WTC11 (cell line): ENCODE measurements around the gene ZFAND6. TPM values are rescaled to one million over a fixed set of nuclear protein-coding genes. Genes with fewer than 3 reads are reported as not detected.

Source experiments
- ATAC-seq: fragments of 200-7000 bp; cut with Tn5 transposase; 2 replicates; pipeline ENCODE4 v1.10.0; 2021; ENCODE audit warnings: mild to moderate bottlenecking, moderate library complexity
- CTCF ChIA-PET: fragments of 300-600 bp; sonication (Branson Sonifier 250); formaldehyde crosslinking; loops from one replicate; lab custom pipeline; 2021; ENCODE audit warnings: antibody characterized with exemption; lab: Charles Lee
- POLR2A ChIA-PET: fragments of 350-600 bp; sonication (Branson Sonifier 250); formaldehyde crosslinking; loops from one replicate; lab custom pipeline; 2021; ENCODE audit warnings: antibody characterized with exemption; lab: Charles Lee
- DNase-seq: peaks from one replicate; pipeline ENCODE4 v3.0.0; 2021; ENCODE audit warnings: low spot score
- H3K27ac Mint-ChIP-seq: 2 replicates; pipeline ENCODE4 v1.8.0; 2021; ENCODE audit warnings: mixed read lengths
- H3K27me3 Mint-ChIP-seq: 2 replicates; pipeline ENCODE4 v1.8.0; 2021; ENCODE audit warnings: low read depth, mild to moderate bottlenecking, moderate library complexity, mixed read lengths
- H3K36me3 Mint-ChIP-seq: 2 replicates; pipeline ENCODE4 v1.8.0; 2021; ENCODE audit warnings: mixed read lengths
- H3K4me1 Mint-ChIP-seq: 2 replicates; pipeline ENCODE4 v1.8.0; 2022; ENCODE audit warnings: mixed read lengths
- H3K4me3 Mint-ChIP-seq: 2 replicates; pipeline ENCODE4 v1.8.0; 2021; ENCODE audit warnings: mild to moderate bottlenecking, moderate library complexity, mixed read lengths
- H3K9me3 Mint-ChIP-seq: 2 replicates; pipeline ENCODE4 v1.8.0; 2021; ENCODE audit warnings: mixed read lengths
- CREB1 ChIP-seq: sonication (generic); formaldehyde crosslinking; IDR thresholded peaks from 2 replicates; pipeline ENCODE4 v1.8.0; 2023; ENCODE audit warnings: mild to moderate bottlenecking, missing genetic modification reagents
- CREM ChIP-seq: sonication (generic); formaldehyde crosslinking; IDR thresholded peaks from 2 replicates; pipeline ENCODE4 v1.8.1; 2022; ENCODE audit warnings: mild to moderate bottlenecking, missing genetic modification reagents, moderate library complexity
- ELF4 ChIP-seq: sonication (generic); formaldehyde crosslinking; IDR thresholded peaks from 2 replicates; pipeline ENCODE4 v1.8.1; 2022; ENCODE audit warnings: low read depth, mild to moderate bottlenecking, moderate library complexity, missing genetic modification reagents
- ERG ChIP-seq: fragments of 250-450 bp; sonication (Bioruptor Pico); IDR thresholded peaks from 2 replicates; pipeline ENCODE4 v1.8.0; 2021; ENCODE audit warnings: mild to moderate bottlenecking
- ETV6 ChIP-seq: sonication (generic); formaldehyde crosslinking; IDR thresholded peaks from 2 replicates; pipeline ENCODE4 v1.8.1; 2022; ENCODE audit warnings: mild to moderate bottlenecking, missing genetic modification reagents
- FOXK1 ChIP-seq: sonication (generic); formaldehyde crosslinking; IDR thresholded peaks from 2 replicates; pipeline ENCODE4 v1.8.0; 2022; ENCODE audit warnings: mild to moderate bottlenecking, moderate library complexity, missing genetic modification reagents
- FOXP1 ChIP-seq: sonication (generic); formaldehyde crosslinking; IDR thresholded peaks from 2 replicates; pipeline ENCODE4 v1.8.0; 2022; ENCODE audit warnings: missing genetic modification reagents, mild to moderate bottlenecking, moderate library complexity, borderline replicate concordance
- GABPB1 ChIP-seq: sonication (generic); formaldehyde crosslinking; IDR thresholded peaks from 2 replicates; pipeline ENCODE4 v1.8.1; 2023; ENCODE audit warnings: mild to moderate bottlenecking, missing genetic modification reagents
- IRF2 ChIP-seq: sonication (generic); formaldehyde crosslinking; IDR thresholded peaks from 2 replicates; pipeline ENCODE4 v1.8.0; 2022; ENCODE audit warnings: low read depth, missing genetic modification reagents, borderline replicate concordance
- JUN ChIP-seq: sonication (generic); formaldehyde crosslinking; IDR thresholded peaks from 2 replicates; pipeline ENCODE4 v1.8.0; 2023; ENCODE audit warnings: mild to moderate bottlenecking, missing genetic modification reagents
- NFATC4 ChIP-seq: fragments of 250-450 bp; sonication (Bioruptor Pico); IDR thresholded peaks from 2 replicates; pipeline ENCODE4 v1.9.0; 2021; ENCODE audit warnings: mild to moderate bottlenecking
- NR1H2 ChIP-seq: sonication (generic); formaldehyde crosslinking; IDR thresholded peaks from 2 replicates; pipeline ENCODE4 v1.9.0; 2021; ENCODE audit warnings: mild to moderate bottlenecking, moderate library complexity, missing genetic modification reagents
- PRRX2 ChIP-seq: fragments of 250-450 bp; sonication (Bioruptor Pico); IDR thresholded peaks from 2 replicates; pipeline ENCODE4 v1.8.0; 2021; ENCODE audit warnings: mild to moderate bottlenecking
- RORB ChIP-seq: fragments of 250-450 bp; sonication (Bioruptor Pico); IDR thresholded peaks from 2 replicates; pipeline ENCODE4 v1.9.0; 2021; ENCODE audit warnings: mild to moderate bottlenecking
- SP1 ChIP-seq: sonication (generic); formaldehyde crosslinking; conservative IDR thresholded peaks from 2 replicates; pipeline ENCODE4 v1.8.1; 2022; ENCODE audit warnings: missing genetic modification reagents
- TEAD1 ChIP-seq: sonication (generic); formaldehyde crosslinking; IDR thresholded peaks from 2 replicates; pipeline ENCODE4 v1.8.0; 2022; ENCODE audit warnings: mild to moderate bottlenecking, missing genetic modification reagents
- ZMAT4 ChIP-seq: fragments of 250-450 bp; sonication (Bioruptor Pico); IDR thresholded peaks from 2 replicates; pipeline ENCODE4 v1.9.0; 2021; ENCODE audit warnings: mild to moderate bottlenecking
- ZNF219 ChIP-seq: sonication (generic); formaldehyde crosslinking; IDR thresholded peaks from 2 replicates; pipeline ENCODE4 v1.8.0; 2023; ENCODE audit warnings: missing genetic modification reagents, mild to moderate bottlenecking, borderline replicate concordance
- ZNF263 ChIP-seq: sonication (generic); formaldehyde crosslinking; IDR thresholded peaks from 2 replicates; pipeline ENCODE4 v1.8.1; 2022; ENCODE audit warnings: low read depth, mild to moderate bottlenecking, moderate library complexity, missing genetic modification reagents
- ZNF423 ChIP-seq: fragments of 250-450 bp; sonication (Bioruptor Pico); IDR thresholded peaks from 2 replicates; pipeline ENCODE4 v2.1.2; 2022; ENCODE audit warnings: mild to moderate bottlenecking, moderate library complexity
- total RNA-seq: library from RNA; stranded (reverse); gene quantifications from 3 replicates; pipeline ENCODE4 v1.2.3, GENCODE V29; 2021
- TF ChIP-seq, protein P1 (sequence below): fragments of 250-450 bp; sonication (Bioruptor Pico); IDR thresholded peaks from 2 replicates; pipeline ENCODE4 v1.9.0; 2021; ENCODE audit warnings: mild to moderate bottlenecking
- TF ChIP-seq, protein P2 (sequence below): sonication (generic); formaldehyde crosslinking; IDR thresholded peaks from 2 replicates; pipeline ENCODE4 v1.8.0; 2022; ENCODE audit warnings: mild to moderate bottlenecking, missing genetic modification reagents
- TF ChIP-seq, protein P3 (sequence below): fragments of 250-450 bp; sonication (Bioruptor Pico); IDR thresholded peaks from 2 replicates; pipeline ENCODE4 v2.1.2; 2022; ENCODE audit warnings: mild to moderate bottlenecking, moderate library complexity
- TF ChIP-seq, protein P4 (sequence below): fragments of 250-450 bp; sonication (Bioruptor Pico); IDR thresholded peaks from 2 replicates; pipeline ENCODE4 v1.9.0; 2021; ENCODE audit warnings: moderate library complexity, mild to moderate bottlenecking, inconsistent platforms, borderline replicate concordance

ZFAND6 gene
- total RNA-seq, 1 experiment from 2014 or later: 114 TPM

GRCh38 chr15:80059786-80060355 lies 395 bp downstream of the ZFAND6 start:
- ATAC-seq: peak; percentile 9
- CTCF ChIA-PET: interaction anchor here (1.0 to 1.7 kb wide), 4 partner anchors 12 to 206 kb away, joined by 3 to 6 read pairs (median 6); no protein-coding TSS in a partner anchor
- no peak for TF ChIP-seq ZNF263 (CRISPR knock-in tag)
- no peak for TF ChIP-seq ERG (CRISPR knock-in tag)
- TF ChIP-seq, protein P1, sequence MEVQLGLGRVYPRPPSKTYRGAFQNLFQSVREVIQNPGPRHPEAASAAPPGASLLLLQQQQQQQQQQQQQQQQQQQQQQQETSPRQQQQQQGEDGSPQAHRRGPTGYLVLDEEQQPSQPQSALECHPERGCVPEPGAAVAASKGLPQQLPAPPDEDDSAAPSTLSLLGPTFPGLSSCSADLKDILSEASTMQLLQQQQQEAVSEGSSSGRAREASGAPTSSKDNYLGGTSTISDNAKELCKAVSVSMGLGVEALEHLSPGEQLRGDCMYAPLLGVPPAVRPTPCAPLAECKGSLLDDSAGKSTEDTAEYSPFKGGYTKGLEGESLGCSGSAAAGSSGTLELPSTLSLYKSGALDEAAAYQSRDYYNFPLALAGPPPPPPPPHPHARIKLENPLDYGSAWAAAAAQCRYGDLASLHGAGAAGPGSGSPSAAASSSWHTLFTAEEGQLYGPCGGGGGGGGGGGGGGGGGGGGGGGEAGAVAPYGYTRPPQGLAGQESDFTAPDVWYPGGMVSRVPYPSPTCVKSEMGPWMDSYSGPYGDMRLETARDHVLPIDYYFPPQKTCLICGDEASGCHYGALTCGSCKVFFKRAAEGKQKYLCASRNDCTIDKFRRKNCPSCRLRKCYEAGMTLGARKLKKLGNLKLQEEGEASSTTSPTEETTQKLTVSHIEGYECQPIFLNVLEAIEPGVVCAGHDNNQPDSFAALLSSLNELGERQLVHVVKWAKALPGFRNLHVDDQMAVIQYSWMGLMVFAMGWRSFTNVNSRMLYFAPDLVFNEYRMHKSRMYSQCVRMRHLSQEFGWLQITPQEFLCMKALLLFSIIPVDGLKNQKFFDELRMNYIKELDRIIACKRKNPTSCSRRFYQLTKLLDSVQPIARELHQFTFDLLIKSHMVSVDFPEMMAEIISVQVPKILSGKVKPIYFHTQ: no peak
- TF ChIP-seq IRF2 (CRISPR knock-in tag): no peak
- no peak for TF ChIP-seq NR1H2 (CRISPR knock-in tag)
- no peak for TF ChIP-seq GABPB1 (CRISPR knock-in tag)
- no peak for TF ChIP-seq CREB1 (CRISPR knock-in tag)
- TF ChIP-seq, protein P2, sequence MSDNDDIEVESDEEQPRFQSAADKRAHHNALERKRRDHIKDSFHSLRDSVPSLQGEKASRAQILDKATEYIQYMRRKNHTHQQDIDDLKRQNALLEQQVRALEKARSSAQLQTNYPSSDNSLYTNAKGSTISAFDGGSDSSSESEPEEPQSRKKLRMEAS (CRISPR knock-in tag): no peak
- TF ChIP-seq JUN (CRISPR knock-in tag): no peak
- TF ChIP-seq ZNF219 (CRISPR knock-in tag): no peak
- TF ChIP-seq PRRX2 (CRISPR knock-in tag): no peak
- 0 out of 2 replicates have a peak, but pooled peaks have one; percentile 24 for TF ChIP-seq CREM
- TF ChIP-seq ETV6 (CRISPR knock-in tag): no peak
- TF ChIP-seq TEAD1 (CRISPR knock-in tag): 0 out of 2 replicates have a peak, but pooled peaks have one; percentile 16
- TF ChIP-seq, protein P3, sequence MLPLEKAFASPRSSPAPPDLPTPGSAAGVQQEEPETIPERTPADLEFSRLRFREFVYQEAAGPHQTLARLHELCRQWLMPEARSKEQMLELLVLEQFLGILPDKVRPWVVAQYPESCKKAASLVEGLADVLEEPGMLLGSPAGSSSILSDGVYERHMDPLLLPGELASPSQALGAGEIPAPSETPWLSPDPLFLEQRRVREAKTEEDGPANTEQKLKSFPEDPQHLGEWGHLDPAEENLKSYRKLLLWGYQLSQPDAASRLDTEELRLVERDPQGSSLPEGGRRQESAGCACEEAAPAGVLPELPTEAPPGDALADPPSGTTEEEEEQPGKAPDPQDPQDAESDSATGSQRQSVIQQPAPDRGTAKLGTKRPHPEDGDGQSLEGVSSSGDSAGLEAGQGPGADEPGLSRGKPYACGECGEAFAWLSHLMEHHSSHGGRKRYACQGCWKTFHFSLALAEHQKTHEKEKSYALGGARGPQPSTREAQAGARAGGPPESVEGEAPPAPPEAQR: no peak
- no peak for TF ChIP-seq FOXK1 (CRISPR knock-in tag)
- TF ChIP-seq FOXP1 (CRISPR knock-in tag): peak; percentile 27; the same call in 1 of the 2 replicates
- TF ChIP-seq ZNF423 (CRISPR knock-in tag): peak; percentile 16; the same call in 1 of the 2 replicates
- TF ChIP-seq ELF4 (CRISPR knock-in tag): 0 out of 2 replicates have a peak, but pooled peaks have one; percentile 37
- TF ChIP-seq ZMAT4 (CRISPR knock-in tag): no peak
- TF ChIP-seq RORB: no peak
- TF ChIP-seq, protein P4, sequence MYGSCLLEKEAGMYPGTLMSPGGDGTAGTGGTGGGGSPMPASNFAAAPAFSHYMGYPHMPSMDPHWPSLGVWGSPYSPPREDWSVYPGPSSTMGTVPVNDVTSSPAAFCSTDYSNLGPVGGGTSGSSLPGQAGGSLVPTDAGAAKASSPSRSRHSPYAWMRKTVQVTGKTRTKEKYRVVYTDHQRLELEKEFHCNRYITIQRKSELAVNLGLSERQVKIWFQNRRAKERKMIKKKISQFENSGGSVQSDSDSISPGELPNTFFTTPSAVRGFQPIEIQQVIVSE (CRISPR knock-in tag): no peak
- no peak for TF ChIP-seq NFATC4 (CRISPR knock-in tag)
- TF ChIP-seq SP1 (CRISPR knock-in tag): peak; percentile 53; the same call in 1 of the 2 replicates
- Mint-ChIP-seq H3K4me1 (peaks cover 44% of the 10 kb centered on the region), H3K9me3 (no peaks in the 10 kb centered on the region), H3K4me3 (peak overlapping the region; percentile 89), H3K27ac (peak overlapping the region; percentile 95), H3K27me3 (no peaks in the 10 kb centered on the region), H3K36me3 (no peaks in the 10 kb centered on the region)
- POLR2A ChIA-PET: interaction anchor here (0.8 to 2.8 kb wide), 7 partner anchors 11 to 137 kb away, joined by 3 to 17 read pairs (median 5); partner anchors contain the start of gene FAH
- DNase-seq: peak; percentile 73
